Sigmoid colon (tissue), 3 donors: ENCODE measurements around the gene DGCR6L.
"Not testable (repeated sequence)": the region's sequence is repeated elsewhere in the genome, so short reads cannot be mapped to it uniquely, and the experiment has no call there.

Source experiments
- CTCF ChIP-seq, 4 experiments: fragments of 450-650 bp in 3 of 4; fragments of 200-600 bp in 1 of 4; IDR thresholded peaks; one replicate each; pipeline ENCODE4 v1.5.1; 2016 to 2019; ENCODE audit warnings: antibody characterized with exemption in 4 of 4, mild to moderate bottlenecking in 3 of 4, moderate library complexity in 2 of 4
- POLR2A ChIP-seq, 2 donors: fragments of 450-650 bp; IDR thresholded peaks; one replicate each; pipeline ENCODE4 v1.6.1; 2016; ENCODE audit warnings: antibody characterized with exemption in 2 of 2, mild to moderate bottlenecking in 2 of 2, moderate library complexity in 2 of 2

- TF ChIP-seq CTCF, POLR2A (IDR thresholded peaks at IDR 0.05): not testable (repeated sequence)
These were observed 49.0 kb upstream of the DGCR6L start for GRCh38 chr22:20368875-20369274.
